ENCODE results near the gene SIGLECL1.

Gene SIGLECL1

GRCh38 chr19:51317376-51317775 lies 66.5 kb downstream of the SIGLECL1 start:
- peaks cover 3% of the 10 kb centered on the region for H3K27me3 ChIP-seq (ENCODE audit: control insufficient read depth, insufficient read depth, low read length)
- no peak overlapping the region for H3K4me3 ChIP-seq (ENCODE audit: low read length)
- H3K27ac ChIP-seq (ENCODE audit: low read depth, low read length): no peak overlapping the region
- no peaks in the 10 kb centered on the region for H3K36me3 ChIP-seq (ENCODE audit: control insufficient read depth, insufficient read depth, low read length)
- H3K9ac ChIP-seq (ENCODE audit: low read length): no peak overlapping the region
- H3K4me1 ChIP-seq (ENCODE audit: control insufficient read depth, insufficient read depth, low read length): no peaks in the 10 kb centered on the region

GRCh38 chr19:51317968-51318367 lies 67.1 kb downstream of the SIGLECL1 start:
- no peak overlapping the region for H3K9ac ChIP-seq (ENCODE audit: low read length)
- peaks cover 3% of the 10 kb centered on the region for H3K27me3 ChIP-seq (ENCODE audit: control insufficient read depth, insufficient read depth, low read length)

More at GRCh38 chr19:51317968-51318367, 67.1 kb downstream of the SIGLECL1 start:
- Histone ChIP-seq H3K4me1 (ENCODE audit: control insufficient read depth, insufficient read depth, low read length) (no peaks in the 10 kb centered on the region), H3K36me3 (ENCODE audit: control insufficient read depth, insufficient read depth, low read length) (no peaks in the 10 kb centered on the region), H3K4me3 (ENCODE audit: low read length) (no peak overlapping the region), H3K27ac (ENCODE audit: low read depth, low read length) (no peak overlapping the region)

Data from rectal smooth muscle tissue (tissue), 1 donor.